Astrocyte (in vitro differentiated cells and primary cell): Measurements from ENCODE around the gene MTNR1A.

Experiments used
- EZH2 ChIP-seq: IDR thresholded peaks from 2 replicates; pipeline ENCODE4 v1.6.1; 2012; ENCODE audit warnings: mild to moderate bottlenecking, low read length, inconsistent platforms; ENCODE audit not compliant: insufficient read depth
- TF ChIP-seq, protein P1 (sequence below): IDR thresholded peaks from 2 replicates; pipeline ENCODE4 v1.5.1; 2011; ENCODE audit warnings: low read depth, mild to moderate bottlenecking, inconsistent platforms, low read length, moderate library complexity; ENCODE audit not compliant: insufficient read depth

DNA sequence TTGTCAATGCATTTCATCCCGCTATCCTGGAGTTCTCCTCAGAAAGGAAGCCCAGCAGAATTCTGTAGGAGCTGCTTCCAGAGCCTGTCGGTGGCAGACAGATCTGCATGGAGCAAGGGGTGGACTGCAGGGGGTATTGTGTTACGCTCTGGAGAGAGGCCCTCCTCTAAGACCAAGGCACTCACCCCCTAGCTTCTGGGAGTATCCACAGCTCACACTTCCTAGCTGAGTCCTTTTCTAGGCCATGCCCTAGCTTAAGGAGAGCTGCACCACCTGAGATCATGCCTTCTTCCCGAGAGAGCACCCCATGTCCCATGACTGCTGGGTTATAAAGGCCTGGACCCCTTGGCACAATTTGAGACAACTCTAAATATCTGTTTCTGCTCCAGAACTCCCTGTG is 39.1 kb downstream of the MTNR1A start:
- TF ChIP-seq, protein P1, sequence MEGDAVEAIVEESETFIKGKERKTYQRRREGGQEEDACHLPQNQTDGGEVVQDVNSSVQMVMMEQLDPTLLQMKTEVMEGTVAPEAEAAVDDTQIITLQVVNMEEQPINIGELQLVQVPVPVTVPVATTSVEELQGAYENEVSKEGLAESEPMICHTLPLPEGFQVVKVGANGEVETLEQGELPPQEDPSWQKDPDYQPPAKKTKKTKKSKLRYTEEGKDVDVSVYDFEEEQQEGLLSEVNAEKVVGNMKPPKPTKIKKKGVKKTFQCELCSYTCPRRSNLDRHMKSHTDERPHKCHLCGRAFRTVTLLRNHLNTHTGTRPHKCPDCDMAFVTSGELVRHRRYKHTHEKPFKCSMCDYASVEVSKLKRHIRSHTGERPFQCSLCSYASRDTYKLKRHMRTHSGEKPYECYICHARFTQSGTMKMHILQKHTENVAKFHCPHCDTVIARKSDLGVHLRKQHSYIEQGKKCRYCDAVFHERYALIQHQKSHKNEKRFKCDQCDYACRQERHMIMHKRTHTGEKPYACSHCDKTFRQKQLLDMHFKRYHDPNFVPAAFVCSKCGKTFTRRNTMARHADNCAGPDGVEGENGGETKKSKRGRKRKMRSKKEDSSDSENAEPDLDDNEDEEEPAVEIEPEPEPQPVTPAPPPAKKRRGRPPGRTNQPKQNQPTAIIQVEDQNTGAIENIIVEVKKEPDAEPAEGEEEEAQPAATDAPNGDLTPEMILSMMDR = no peak
- TF ChIP-seq EZH2 = no peak
